Mesendoderm (in vitro differentiated cells): ENCODE data around the gene PTPRD. TPM values are rescaled to one million over a fixed set of nuclear protein-coding genes. Genes with fewer than 3 reads are reported as not detected.

Experiments used
- DNase-seq: peaks from one replicate; pipeline ENCODE4 v3.0.0; 2013
- H2AK5ac ChIP-seq: 2 replicates; pipeline ENCODE4 v1.6.1; 2013; ENCODE audit warnings: low read length, inconsistent platforms
- H2BK120ac ChIP-seq: 2 replicates; pipeline ENCODE4 v1.6.1; 2013; ENCODE audit warnings: low read depth, mild to moderate bottlenecking, low read length, moderate library complexity, mixed read lengths
- H2BK15ac ChIP-seq: replicated peaks from 2 replicates; pipeline ENCODE4 v1.6.1; 2013; ENCODE audit warnings: low read depth, mild to moderate bottlenecking, moderate library complexity
- H2BK5ac ChIP-seq: 2 replicates; pipeline ENCODE4 v1.6.1; 2013; ENCODE audit warnings: low read length, inconsistent platforms
- H3K18ac ChIP-seq: 2 replicates; pipeline ENCODE4 v1.6.1; 2013; ENCODE audit warnings: mild to moderate bottlenecking, low read length, mixed read lengths
- H3K23ac ChIP-seq: one replicate; pipeline ENCODE4 v1.6.1; 2013; ENCODE audit warnings: low read length
- H3K27ac ChIP-seq: 2 replicates; pipeline ENCODE4 v1.5.1; 2013; ENCODE audit warnings: low read depth, mild to moderate bottlenecking, inconsistent platforms, low read length, moderate library complexity
- H3K27me3 ChIP-seq: 2 replicates; pipeline ENCODE4 v1.6.1; 2013; ENCODE audit warnings: low read length, control low read depth, mild to moderate bottlenecking, inconsistent platforms; ENCODE audit not compliant: insufficient read depth, poor library complexity
- H3K36me3 ChIP-seq: 2 replicates; pipeline ENCODE4 v1.6.1; 2013; ENCODE audit warnings: low read length, inconsistent platforms; ENCODE audit not compliant: control insufficient read depth, insufficient read depth
- H3K4ac ChIP-seq: one replicate; pipeline ENCODE4 v1.6.1; 2013; ENCODE audit warnings: low read depth, mild to moderate bottlenecking, low read length, moderate library complexity
- H3K4me1 ChIP-seq: 2 replicates; pipeline ENCODE4 v1.6.1; 2013; ENCODE audit warnings: low read depth, low read length, inconsistent platforms; ENCODE audit not compliant: control insufficient read depth
- H3K4me2 ChIP-seq: 2 replicates; pipeline ENCODE4 v1.6.1; 2013; ENCODE audit warnings: low read length
- H3K4me3 ChIP-seq: 2 replicates; pipeline ENCODE4 v1.5.1; 2013; ENCODE audit warnings: mild to moderate bottlenecking, low read length
- H3K56ac ChIP-seq: one replicate; pipeline ENCODE4 v1.6.1; 2013; ENCODE audit warnings: low read length
- H3K79me1 ChIP-seq: 2 replicates; pipeline ENCODE4 v1.6.1; 2013; ENCODE audit warnings: low read length, inconsistent platforms
- H3K79me2 ChIP-seq: 2 replicates; pipeline ENCODE4 v1.6.1; 2013; ENCODE audit warnings: mild to moderate bottlenecking, low read length; ENCODE audit not compliant: control insufficient read depth, insufficient read depth
- H3K9ac ChIP-seq: 2 replicates; pipeline ENCODE4 v1.6.1; 2013; ENCODE audit warnings: low read length, inconsistent platforms
- H4K5ac ChIP-seq: one replicate; pipeline ENCODE4 v1.6.1; 2013; ENCODE audit warnings: low read length
- H4K8ac ChIP-seq: one replicate; pipeline ENCODE4 v1.6.1; 2013; ENCODE audit warnings: low read depth, mild to moderate bottlenecking, control low read depth, low read length, moderate library complexity
- WGBS: extraction: QIAGEN DNeasy Blood & Tissue Kit; methylation state at CpG from one replicate; pipeline ENCODE4 v1.1.7; 2013; ENCODE audit warnings: low lambda C conversion rate, missing lambda C conversion rate; ENCODE audit not compliant: insufficient coverage; ENCODE audit errors: extremely low coverage; 5-methylcytosine and 5-hydroxymethylcytosine counted together
- polyA plus RNA-seq, 2 experiments: library from polyadenylated mRNA; stranded (reverse); fragments of 200-250 nt; gene quantifications; one replicate each; pipeline ENCODE4 v1.2.3, GENCODE V29; 2013

Gene PTPRD
- polyA plus RNA-seq (2013, experiment 1 of 2): 23.1 TPM
- polyA plus RNA-seq (2013, experiment 2 of 2): 23.1 TPM

- no CpG with 5 or more reads among the region's 87 CpGs for WGBS
- no peak within 1 kb of the TSS for H2BK15ac ChIP-seq
- DNase-seq: peak; percentile 86
- H3K4me2 ChIP-seq: peak within 1 kb of the TSS; percentile 71
- no peak within 1 kb of the TSS for H3K27ac ChIP-seq
- H3K9ac ChIP-seq: peak within 1 kb of the TSS; percentile 69
- no peak within 1 kb of the TSS for H4K5ac ChIP-seq
- no peaks in the 10 kb centered on the region for H3K79me2 ChIP-seq
- no peak within 1 kb of the TSS for H2BK5ac ChIP-seq
- no peak within 1 kb of the TSS for H3K23ac ChIP-seq
- no peaks in the 10 kb centered on the region for H3K79me1 ChIP-seq
- no peaks in the 10 kb centered on the region for H3K4me1 ChIP-seq
- peaks cover 7% of the 10 kb centered on the region for H3K27me3 ChIP-seq
- no peak within 1 kb of the TSS for H3K4ac ChIP-seq
- H3K4me3 ChIP-seq: peak within 1 kb of the TSS; percentile 47
- no peak within 1 kb of the TSS for H3K18ac ChIP-seq
- no peak within 1 kb of the TSS for H4K8ac ChIP-seq
- H2BK120ac ChIP-seq: no peak within 1 kb of the TSS
- no peaks in the 10 kb centered on the region for H3K36me3 ChIP-seq
- H2AK5ac ChIP-seq: no peak within 1 kb of the TSS
- peak within 1 kb of the TSS; percentile 83 for H3K56ac ChIP-seq
These were observed at the start of gene PTPRD for GRCh38 chr9:10612641-10613398. Gene PTPRD (minus strand): TSS chr9:10613002.

DNA sequence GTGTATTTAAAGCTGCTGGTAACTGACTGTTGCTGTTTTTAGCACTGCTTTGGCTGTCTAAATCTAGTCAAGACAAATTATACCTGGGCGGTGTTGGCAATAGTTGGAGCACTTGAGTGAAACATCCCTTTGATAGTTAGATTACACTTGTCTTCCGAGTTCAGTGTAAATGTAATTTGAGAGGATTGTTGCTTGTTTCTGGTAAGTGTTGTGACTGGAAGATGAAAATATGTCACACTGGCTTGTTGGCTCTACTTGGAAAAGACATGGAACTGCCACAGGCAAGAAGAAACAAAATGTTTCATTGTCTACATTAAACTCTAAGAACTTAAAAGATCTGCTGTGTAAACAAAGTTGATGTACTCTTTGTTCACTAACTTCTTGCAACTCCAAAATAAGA, 49.2 kb upstream of the PTPRD start:
- Histone ChIP-seq H3K4me1 (no peaks in the 10 kb centered on the region), H3K4ac (no peak overlapping the region), H4K8ac (no peak overlapping the region), H3K36me3 (no peaks in the 10 kb centered on the region), H3K4me3 (no peak overlapping the region), H3K18ac (no peak overlapping the region), H2BK120ac (no peak overlapping the region), H3K79me2 (no peaks in the 10 kb centered on the region), H3K27ac (no peak overlapping the region), H3K56ac (no peak overlapping the region), H2AK5ac (no peak overlapping the region), H3K4me2 (no peak overlapping the region), H2BK5ac (no peak overlapping the region), H2BK15ac (no peak overlapping the region), H3K27me3 (no peaks in the 10 kb centered on the region), H3K9ac (no peak overlapping the region), H4K5ac (no peak overlapping the region), H3K23ac (no peak overlapping the region), H3K79me1 (no peaks in the 10 kb centered on the region)
- WGBS: no CpG with 5 or more reads among the region's 2 CpGs
- DNase-seq: no peak

GRCh38 chr9:10661376-10661775, 48.6 kb upstream of the PTPRD start:
- H3K36me3 ChIP-seq: no peaks in the 10 kb centered on the region
- no peak overlapping the region for H2AK5ac ChIP-seq
- no peaks in the 10 kb centered on the region for H3K4me1 ChIP-seq
- H3K79me2 ChIP-seq: no peaks in the 10 kb centered on the region
- H3K27ac ChIP-seq: no peak overlapping the region
- H2BK5ac ChIP-seq: no peak overlapping the region
- H3K4me2 ChIP-seq: no peak overlapping the region
- no peak overlapping the region for H4K8ac ChIP-seq
- H3K18ac ChIP-seq: no peak overlapping the region
- no peaks in the 10 kb centered on the region for H3K79me1 ChIP-seq
- no peak overlapping the region for H2BK120ac ChIP-seq
- no peak overlapping the region for H4K5ac ChIP-seq
- no peak overlapping the region for H3K56ac ChIP-seq
- no peak overlapping the region for H3K9ac ChIP-seq
- no CpG with 5 or more reads among the region's 1 CpG for WGBS
- no peak overlapping the region for H3K4me3 ChIP-seq
- H3K23ac ChIP-seq: no peak overlapping the region
- no peak overlapping the region for H3K4ac ChIP-seq
- H2BK15ac ChIP-seq: no peak overlapping the region
- no peaks in the 10 kb centered on the region for H3K27me3 ChIP-seq
- DNase-seq: no peak

DNA sequence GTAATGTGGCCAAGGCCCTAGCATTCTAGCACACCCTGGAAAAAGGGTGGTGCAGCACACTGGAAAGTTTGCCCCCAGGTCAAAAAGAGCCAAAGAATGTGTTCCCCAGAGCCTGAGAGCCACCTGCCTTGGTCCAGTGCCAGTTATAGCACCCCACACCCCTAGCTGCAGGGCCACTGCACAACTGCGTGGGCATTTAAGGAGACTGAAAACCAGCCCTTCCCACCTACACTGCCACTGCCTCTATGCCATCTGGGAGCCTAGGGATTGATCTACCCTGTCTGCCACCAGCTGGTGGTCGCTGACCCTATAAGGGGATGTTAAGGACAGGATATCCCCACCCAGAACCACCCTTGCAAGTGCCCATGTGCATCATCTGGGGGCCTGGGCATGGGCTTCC, 38.2 kb upstream of the PTPRD start:
- Histone ChIP-seq H3K27me3 (no peaks in the 10 kb centered on the region), H3K36me3 (no peaks in the 10 kb centered on the region), H3K4me1 (no peaks in the 10 kb centered on the region), H3K9ac (no peak overlapping the region), H3K18ac (no peak overlapping the region), H2BK15ac (no peak overlapping the region), H4K5ac (no peak overlapping the region), H3K4me2 (no peak overlapping the region), H3K79me2 (no peaks in the 10 kb centered on the region), H2BK120ac (no peak overlapping the region), H3K79me1 (no peaks in the 10 kb centered on the region), H3K23ac (no peak overlapping the region), H3K4ac (no peak overlapping the region), H4K8ac (no peak overlapping the region), H3K4me3 (no peak overlapping the region), H3K56ac (no peak overlapping the region), H3K27ac (no peak overlapping the region), H2AK5ac (no peak overlapping the region), H2BK5ac (no peak overlapping the region)
- DNase-seq: no peak
- WGBS: no CpG with 5 or more reads among the region's 2 CpGs

- WGBS: no CpG with 5 or more reads among the region's 1 CpG
- H2AK5ac ChIP-seq: no peak overlapping the region
These were observed 36.3 kb upstream of the PTPRD start for GRCh38 chr9:10649076-10649475.

GRCh38 chr9:10633785-10634184, 21.0 kb upstream of the PTPRD start:
- Histone ChIP-seq H2BK120ac (no peak overlapping the region), H4K5ac (no peak overlapping the region), H3K4me1 (no peaks in the 10 kb centered on the region), H3K27ac (no peak overlapping the region), H3K36me3 (no peaks in the 10 kb centered on the region), H3K79me2 (no peaks in the 10 kb centered on the region), H3K27me3 (no peaks in the 10 kb centered on the region), H2BK5ac (no peak overlapping the region), H4K8ac (no peak overlapping the region), H3K4me2 (no peak overlapping the region), H3K9ac (no peak overlapping the region), H2BK15ac (no peak overlapping the region), H3K18ac (no peak overlapping the region), H3K4me3 (no peak overlapping the region), H2AK5ac (no peak overlapping the region), H3K79me1 (no peaks in the 10 kb centered on the region), H3K4ac (no peak overlapping the region), H3K23ac (no peak overlapping the region), H3K56ac (no peak overlapping the region)
- WGBS: no CpG with 5 or more reads among the region's 3 CpGs
- peak; percentile 70 for DNase-seq

More at GRCh38 chr9:10649076-10649475, 36.3 kb upstream of the PTPRD start:
- Histone ChIP-seq H2BK5ac (no peak overlapping the region), H2BK15ac (no peak overlapping the region), H3K79me2 (no peaks in the 10 kb centered on the region), H3K56ac (no peak overlapping the region), H3K23ac (no peak overlapping the region), H3K4ac (no peak overlapping the region), H4K5ac (no peak overlapping the region), H3K9ac (no peak overlapping the region), H3K27ac (no peak overlapping the region), H3K27me3 (no peaks in the 10 kb centered on the region), H3K4me2 (no peak overlapping the region), H2BK120ac (no peak overlapping the region), H3K4me3 (no peak overlapping the region), H3K79me1 (no peaks in the 10 kb centered on the region), H4K8ac (no peak overlapping the region), H3K36me3 (no peaks in the 10 kb centered on the region), H3K4me1 (no peaks in the 10 kb centered on the region), H3K18ac (no peak overlapping the region)
- DNase-seq: no peak
